Ishikawa (cell line): ENCODE measurements around the gene RHOJ.

Experiments used
- CEBPB ChIP-seq: IDR thresholded peaks from 2 replicates; pipeline ENCODE4 v1.6.1; 2012
- EP300 ChIP-seq: IDR thresholded peaks from 2 replicates; pipeline ENCODE4 v1.6.1; 2012; ENCODE audit warnings: borderline replicate concordance
- MAX ChIP-seq: IDR thresholded peaks from 2 replicates; pipeline ENCODE4 v1.6.1; 2012
- RAD21 ChIP-seq: IDR thresholded peaks from 2 replicates; pipeline ENCODE4 v1.6.1; 2012; ENCODE audit warnings: low read depth

- TF ChIP-seq EP300: no peak
- TF ChIP-seq RAD21: no peak
- no peak for TF ChIP-seq MAX
- TF ChIP-seq CEBPB: no peak
Measured at GRCh38 chr14:63205044-63205575, 867 bp downstream of the RHOJ start.
